ENCODE data around the gene CCL24. TPM values are rescaled to one million over a fixed set of nuclear protein-coding genes. Genes with fewer than 3 reads are reported as not detected.
"Not testable (repeated sequence)": the region's sequence is repeated elsewhere in the genome, so short reads cannot be mapped to it uniquely, and the experiment has no call there.

The CCL24 gene
- total RNA-seq, 4 donors from 2014 or later, result 2.2 to 3.9 (median 2.9) TPM; not detected in 1

DNA sequence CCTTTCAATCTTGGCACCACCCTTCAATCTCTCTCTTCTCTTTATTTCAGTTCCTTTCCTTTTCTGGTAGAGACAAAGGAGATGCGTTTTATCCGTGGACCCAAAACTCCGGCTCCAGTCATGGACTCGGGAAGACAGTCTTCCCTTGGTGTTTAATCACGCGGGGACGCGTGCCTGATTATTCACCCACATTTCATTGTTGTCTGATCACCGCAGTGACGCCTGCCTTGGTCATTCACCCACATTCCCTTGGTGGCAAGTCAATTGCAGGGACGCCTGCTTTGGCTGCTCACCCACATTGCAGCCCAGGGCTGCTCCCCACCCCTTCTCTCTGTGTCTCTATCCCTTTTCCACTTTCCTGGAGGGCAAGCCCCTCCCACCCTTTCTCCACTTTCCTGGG, 34.1 kb downstream of the CCL24 start:
- H3K4me1 ChIP-seq, result peaks cover 0 to 11% (median 0%) of the 10 kb centered on the region in 3 donors
- DNase-seq; H3K36me3 ChIP-seq; intact Hi-C loops (cut with DNase I); H3K9me3 ChIP-seq; H3K4me3 ChIP-seq; H3K27me3 ChIP-seq; H3K27ac ChIP-seq: not testable (repeated sequence)
- 61 to 66% methylated on average over 11 of the region's 11 CpGs for WGBS, 2 donors

DNA sequence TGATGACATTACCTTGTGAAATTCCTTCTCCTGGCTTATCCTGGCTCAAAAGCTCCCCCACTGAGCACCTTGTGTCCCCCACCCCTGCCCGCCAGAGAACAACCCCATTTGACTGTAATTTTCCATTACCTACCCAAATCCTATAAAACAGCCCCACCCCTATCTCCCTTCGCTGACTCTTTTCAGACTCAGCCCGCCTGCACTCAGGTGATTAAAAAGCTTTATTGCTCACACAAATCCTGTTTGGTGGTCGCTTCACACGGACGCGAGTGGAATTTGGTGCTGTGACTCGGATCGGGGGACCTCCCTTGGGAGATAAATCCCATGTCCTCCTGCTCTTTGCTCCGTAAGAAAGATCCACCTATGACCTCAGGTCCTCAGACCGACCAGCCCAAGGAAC, 34.6 kb downstream of the CCL24 start:
- H3K9me3 ChIP-seq; H3K27ac ChIP-seq; DNase-seq; H3K4me1 ChIP-seq; H3K27me3 ChIP-seq; intact Hi-C loops (cut with DNase I); H3K4me3 ChIP-seq; H3K36me3 ChIP-seq: not testable (repeated sequence)
- WGBS, 2 donors, result 66 to 76% methylated on average over 11 of the region's 11 CpGs

DNA sequence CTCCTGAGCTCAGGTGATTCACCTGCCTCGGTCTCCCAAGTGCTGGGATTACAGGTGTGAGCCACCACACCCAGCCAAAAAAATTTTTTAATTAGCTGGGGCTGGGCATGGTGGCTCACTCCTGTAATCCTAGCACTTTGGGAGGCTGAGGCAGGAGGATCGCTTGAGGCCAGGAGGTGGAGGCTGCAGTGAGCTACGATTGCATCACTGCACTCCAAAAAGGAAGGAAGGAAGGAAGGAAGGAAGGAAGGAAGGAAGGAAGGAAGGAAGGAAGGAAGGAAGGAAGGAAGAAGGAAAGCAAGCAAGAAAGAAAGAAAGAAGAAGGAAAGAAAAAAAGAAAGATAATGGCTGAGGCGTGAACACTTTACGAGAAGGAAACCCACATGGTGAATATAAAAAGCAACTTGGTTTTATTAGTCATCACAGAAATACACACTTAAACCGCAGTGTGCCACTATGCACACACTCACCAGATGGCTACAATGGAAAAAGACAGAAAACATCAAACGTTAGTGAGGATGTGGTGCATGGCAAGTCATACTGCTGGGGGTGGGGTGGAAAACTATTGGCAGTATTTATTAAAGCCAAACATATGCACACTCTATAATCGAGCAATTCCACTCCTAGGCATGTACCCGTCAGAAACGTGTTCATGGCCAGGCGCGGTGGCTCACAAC, 37.2 kb downstream of the CCL24 start:
- DNase-seq, result no peak
- H3K36me3 ChIP-seq, result no peaks in the 10 kb centered on the region
- no peak overlapping the region for H3K4me3 ChIP-seq
- H3K27ac ChIP-seq, result no peak overlapping the region
- intact Hi-C loops (cut with DNase I), result no loop called here
- no peak for TF ChIP-seq POLR2A (IDR thresholded peaks at IDR 0.05)
- TF ChIP-seq, protein P1, sequence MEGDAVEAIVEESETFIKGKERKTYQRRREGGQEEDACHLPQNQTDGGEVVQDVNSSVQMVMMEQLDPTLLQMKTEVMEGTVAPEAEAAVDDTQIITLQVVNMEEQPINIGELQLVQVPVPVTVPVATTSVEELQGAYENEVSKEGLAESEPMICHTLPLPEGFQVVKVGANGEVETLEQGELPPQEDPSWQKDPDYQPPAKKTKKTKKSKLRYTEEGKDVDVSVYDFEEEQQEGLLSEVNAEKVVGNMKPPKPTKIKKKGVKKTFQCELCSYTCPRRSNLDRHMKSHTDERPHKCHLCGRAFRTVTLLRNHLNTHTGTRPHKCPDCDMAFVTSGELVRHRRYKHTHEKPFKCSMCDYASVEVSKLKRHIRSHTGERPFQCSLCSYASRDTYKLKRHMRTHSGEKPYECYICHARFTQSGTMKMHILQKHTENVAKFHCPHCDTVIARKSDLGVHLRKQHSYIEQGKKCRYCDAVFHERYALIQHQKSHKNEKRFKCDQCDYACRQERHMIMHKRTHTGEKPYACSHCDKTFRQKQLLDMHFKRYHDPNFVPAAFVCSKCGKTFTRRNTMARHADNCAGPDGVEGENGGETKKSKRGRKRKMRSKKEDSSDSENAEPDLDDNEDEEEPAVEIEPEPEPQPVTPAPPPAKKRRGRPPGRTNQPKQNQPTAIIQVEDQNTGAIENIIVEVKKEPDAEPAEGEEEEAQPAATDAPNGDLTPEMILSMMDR (IDR thresholded peaks at IDR 0.05), result no peak
- WGBS, 2 donors, result 40 to 48% methylated on average over 9 to 10 of the region's 12 CpGs
- H3K4me1 ChIP-seq, result peaks cover 0 to 23% (median 0%) of the 10 kb centered on the region in 3 donors
- no peaks in the 10 kb centered on the region for H3K9me3 ChIP-seq
- H3K27me3 ChIP-seq, result no peaks in the 10 kb centered on the region

DNA sequence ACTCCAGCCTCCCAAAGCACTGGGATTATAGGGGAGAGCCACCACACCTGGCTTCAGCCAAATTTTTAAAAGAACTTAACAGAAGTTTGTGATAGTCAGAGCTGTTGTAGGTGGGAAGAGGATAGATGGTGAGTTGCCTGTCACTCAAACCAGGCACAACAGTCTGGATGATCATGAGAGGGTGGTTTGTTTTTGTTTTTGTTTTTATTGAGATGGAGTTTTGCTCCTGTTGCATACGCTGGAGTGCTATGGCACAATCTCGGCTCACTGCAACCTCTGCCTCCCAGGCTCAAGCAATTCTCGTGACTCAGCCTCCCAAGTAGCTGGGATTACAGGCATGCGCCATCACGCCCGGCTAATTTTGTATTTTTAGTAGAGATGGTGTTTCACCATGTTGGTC, 39.6 kb downstream of the CCL24 start:
- H3K4me3 ChIP-seq; H3K27me3 ChIP-seq; DNase-seq; H3K9me3 ChIP-seq; intact Hi-C loops (cut with DNase I); H3K27ac ChIP-seq; H3K36me3 ChIP-seq: not testable (repeated sequence)
- peaks cover 0 to 21% (median 0%) of the 10 kb centered on the region in 3 donors for H3K4me1 ChIP-seq
- 55 to 93% methylated on average over 6 of the region's 6 CpGs for WGBS, 2 donors

DNA sequence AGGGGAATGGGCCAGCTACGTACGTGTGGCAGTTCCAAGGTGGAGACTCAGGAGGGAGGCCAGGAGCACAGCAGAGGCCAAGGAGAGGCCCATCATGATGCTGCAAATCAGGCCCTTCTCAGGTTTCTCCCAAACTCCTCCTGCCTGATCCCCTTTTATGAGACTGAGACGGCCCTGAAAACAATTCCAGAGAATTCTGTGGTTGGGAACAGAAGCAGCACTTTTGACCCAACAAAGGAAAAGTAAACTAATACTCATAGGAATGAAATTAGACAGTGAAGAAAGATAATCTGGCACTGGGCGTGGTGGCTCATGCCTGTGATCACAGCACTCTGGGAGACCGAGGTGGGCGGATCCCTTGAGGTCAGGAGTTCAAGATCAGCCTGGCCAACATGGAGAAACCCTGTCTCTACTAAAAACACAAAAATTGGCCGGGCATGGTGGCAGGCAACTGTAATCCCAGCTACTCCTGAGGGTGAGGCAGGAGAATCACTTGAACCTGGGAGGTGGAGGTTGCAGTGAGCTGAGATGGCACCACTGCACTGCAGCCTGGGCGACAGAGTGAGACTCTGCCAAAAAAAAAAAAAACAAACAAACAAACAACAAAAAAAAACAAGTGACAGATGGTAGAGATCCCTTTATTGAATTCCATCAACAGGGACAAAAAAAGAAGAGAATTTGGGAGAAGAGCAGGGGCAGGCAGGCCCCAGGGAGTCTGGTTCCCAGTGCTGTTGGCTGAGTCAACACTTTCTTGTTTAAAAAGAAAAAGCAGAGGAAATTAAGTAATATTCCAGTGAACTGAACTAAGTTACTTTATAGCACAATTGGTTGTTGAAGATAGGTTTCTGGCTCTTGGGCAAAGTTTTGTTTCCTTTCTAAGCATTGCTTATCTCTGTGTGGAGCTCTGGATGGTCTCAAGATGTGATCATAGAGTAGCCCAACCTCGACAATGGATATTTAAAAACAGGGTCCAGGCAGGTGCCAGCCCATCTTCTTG, 41.2 kb downstream of the CCL24 start, which contains the start of gene CCL26:
Gene CCL26 (minus strand): TSS at position 131 of the 997 bp plus-strand sequence. CDS start 35 bp downstream, at position 96.
- Histone ChIP-seq H3K9me3 (no peaks in the 10 kb centered on the region), H3K27me3 (no peaks in the 10 kb centered on the region), H3K4me3 (no peak within 1 kb of the TSS), H3K4me1 (peaks cover 0 to 21% (median 0%) of the 10 kb centered on the region in 3 donors), H3K36me3 (no peaks in the 10 kb centered on the region), H3K27ac (peak within 1 kb of the TSS in 3 of 4 donors; percentile 52 to 75 (median 58))
- intact Hi-C loops (cut with DNase I), result no loop called here
- no peak for DNase-seq
- 53 to 55% methylated on average over 6 to 8 of the region's 9 CpGs for WGBS, 2 donors
- TF ChIP-seq, protein P1 (IDR thresholded peaks at IDR 0.05), result no peak
- TF ChIP-seq POLR2A (IDR thresholded peaks at IDR 0.05), result no peak

DNA sequence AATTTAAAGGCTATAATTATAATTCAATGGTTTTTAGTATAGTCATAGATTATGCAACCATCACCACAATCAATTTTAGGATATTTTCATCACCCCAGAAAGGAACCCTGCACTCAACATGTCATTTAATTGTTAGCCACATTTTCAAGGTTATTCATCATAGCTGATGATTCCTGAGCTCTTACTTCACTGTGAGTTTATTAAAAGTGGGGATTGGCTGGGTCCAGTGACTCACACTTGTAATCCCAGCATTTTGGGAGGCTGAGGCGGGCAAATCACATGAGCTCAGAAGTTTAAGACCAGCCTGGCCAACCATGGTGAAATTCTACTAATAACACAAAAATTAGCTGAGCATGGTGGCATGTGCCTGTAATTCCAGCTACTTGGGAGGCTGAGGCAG, 42.4 kb downstream of the CCL24 start:
- 18 to 67% methylated on average over 1 of the region's 1 CpG for WGBS, 2 donors
- peaks cover 0 to 21% (median 0%) of the 10 kb centered on the region in 3 donors for H3K4me1 ChIP-seq
- H3K9me3 ChIP-seq, result no peaks in the 10 kb centered on the region
- no peak for DNase-seq
- no peaks in the 10 kb centered on the region for H3K36me3 ChIP-seq
- no peaks in the 10 kb centered on the region for H3K27me3 ChIP-seq
- intact Hi-C loops (cut with DNase I), result no loop called here
- no peak overlapping the region for H3K4me3 ChIP-seq
- H3K27ac ChIP-seq, result peak overlapping the region in 2 of 4 donors; percentile 33 to 75
- no peak for TF ChIP-seq POLR2A (IDR thresholded peaks at IDR 0.05)
- TF ChIP-seq, protein P1 (IDR thresholded peaks at IDR 0.05), result no peak
